ENCODE results near the gene DIP2B.

The DIP2B gene

GRCh38 chr12:50574601-50575348 lies 70.0 kb downstream of the DIP2B start:
- DNase-seq (ENCODE audit: low read depth in 2 of 2), result no peak

GRCh38 chr12:50579757-50580267 lies 75.0 kb downstream of the DIP2B start:
- DNase-seq (ENCODE audit: low read depth in 2 of 2), result no peak

GRCh38 chr12:50580436-50580835 lies 75.7 kb downstream of the DIP2B start:
- DNase-seq (ENCODE audit: low read depth in 2 of 2), result no peak

GRCh38 chr12:50581226-50582184 lies 76.7 kb downstream of the DIP2B start:
- DNase-seq (ENCODE audit: low read depth in 2 of 2), result no peak

- no peak for DNase-seq (ENCODE audit: low read depth in 2 of 2)
These were observed 79.3 kb downstream of the DIP2B start for GRCh38 chr12:50584135-50584534.

- no peak for DNase-seq (ENCODE audit: low read depth in 2 of 2)
These were observed 85.1 kb downstream of the DIP2B start for GRCh38 chr12:50589650-50590435.

- no peak for DNase-seq (ENCODE audit: low read depth in 2 of 2)
These were observed 86.1 kb downstream of the DIP2B start for GRCh38 chr12:50590869-50591268.

- DNase-seq (ENCODE audit: low read depth in 2 of 2), result no peak
These were observed 90.9 kb downstream of the DIP2B start for GRCh38 chr12:50595667-50596066.

GRCh38 chr12:50597200-50598195 lies 92.7 kb downstream of the DIP2B start:
- peak; percentile 48 to 53 for DNase-seq (ENCODE audit: low read depth in 2 of 2)

- DNase-seq (ENCODE audit: low read depth in 2 of 2), result no peak
These were observed 93.6 kb downstream of the DIP2B start for GRCh38 chr12:50598321-50598862.

GRCh38 chr12:50599366-50600095 lies 94.7 kb downstream of the DIP2B start:
- no peak for DNase-seq (ENCODE audit: low read depth in 2 of 2)

- DNase-seq (ENCODE audit: low read depth in 2 of 2), result no peak
These were observed 95.6 kb downstream of the DIP2B start for GRCh38 chr12:50600364-50600763.

GRCh38 chr12:50603817-50604639 lies 99.2 kb downstream of the DIP2B start:
- DNase-seq (ENCODE audit: low read depth in 2 of 2), result no peak

- DNase-seq (ENCODE audit: low read depth in 2 of 2), result no peak
These were observed 99.8 kb downstream of the DIP2B start for GRCh38 chr12:50604640-50604920.

- DNase-seq (ENCODE audit: low read depth in 2 of 2), result no peak
These were observed 102.0 kb downstream of the DIP2B start for GRCh38 chr12:50606675-50607375.

- no peak for DNase-seq (ENCODE audit: low read depth in 2 of 2)
These were observed 104.6 kb downstream of the DIP2B start for GRCh38 chr12:50609292-50609874.

- no peak for DNase-seq (ENCODE audit: low read depth in 2 of 2)
These were observed 105.4 kb downstream of the DIP2B start for GRCh38 chr12:50610171-50610570.
